Stomach smooth muscle (tissue), 2 donors: Measurements from ENCODE around the gene ZNF407.
"Not testable (repeated sequence)": the region's sequence is repeated elsewhere in the genome, so short reads cannot be mapped to it uniquely, and the experiment has no call there.

Experiments
- H3K27ac ChIP-seq: one replicate; pipeline ENCODE4 v1.7.0; 2013; ENCODE audit warnings: mild to moderate bottlenecking, low read length, inconsistent platforms
- H3K27me3 ChIP-seq, 2 donors: one replicate each; pipeline ENCODE4 v1.7.0; 2013; ENCODE audit warnings: low read length in 2 of 2; ENCODE audit not compliant: insufficient read depth in 2 of 2, control insufficient read depth in 1 of 2
- H3K36me3 ChIP-seq, 2 donors: one replicate each; pipeline ENCODE4 v1.7.0; 2013; ENCODE audit warnings: low read length in 2 of 2; ENCODE audit not compliant: control insufficient read depth in 2 of 2, insufficient read depth in 2 of 2
- H3K4me1 ChIP-seq: one replicate; pipeline ENCODE4 v1.7.0; 2013; ENCODE audit warnings: low read length; ENCODE audit not compliant: control insufficient read depth, insufficient read depth
- H3K4me3 ChIP-seq, 2 donors: one replicate each; pipeline ENCODE4 v1.7.0; 2013; ENCODE audit warnings: low read length in 2 of 2
- H3K9ac ChIP-seq, 2 donors: one replicate each; pipeline ENCODE4 v1.7.0; 2013; ENCODE audit warnings: low read length in 2 of 2, mild to moderate bottlenecking in 1 of 2
- H3K9me3 ChIP-seq, 2 donors: one replicate each; pipeline ENCODE4 v1.7.0; 2013; ENCODE audit warnings: low read length in 2 of 2; ENCODE audit not compliant: control insufficient read depth in 2 of 2
- donor health status: healthy.
- donor health status: Pancreatic carcinoma.

Gene ZNF407

GRCh38 chr18:74967979-74968378 lies 370.3 kb downstream of the ZNF407 start:
- Histone ChIP-seq H3K9me3 (no peaks in the 10 kb centered on the region), H3K4me3 (no peak overlapping the region), H3K4me1 (no peaks in the 10 kb centered on the region), H3K36me3 (no peaks in the 10 kb centered on the region), H3K9ac (no peak overlapping the region), H3K27me3 (no peaks in the 10 kb centered on the region), H3K27ac (no peak overlapping the region)

- H3K9me3 ChIP-seq, H3K9ac ChIP-seq, H3K27ac ChIP-seq, H3K4me1 ChIP-seq, H3K27me3 ChIP-seq, H3K36me3 ChIP-seq, H3K4me3 ChIP-seq: not testable (repeated sequence)
These were observed 373.7 kb downstream of the ZNF407 start for GRCh38 chr18:74971358-74971757.

GRCh38 chr18:74971776-74972175 lies 374.1 kb downstream of the ZNF407 start:
- not testable (repeated sequence) for H3K27ac ChIP-seq, H3K4me1 ChIP-seq

GRCh38 chr18:74972354-74972753 lies 374.7 kb downstream of the ZNF407 start:
- no peaks in the 10 kb centered on the region for H3K27me3 ChIP-seq
- H3K9me3 ChIP-seq: no peaks in the 10 kb centered on the region
- no peak overlapping the region for H3K4me3 ChIP-seq
- H3K4me1 ChIP-seq: no peaks in the 10 kb centered on the region
- no peak overlapping the region for H3K27ac ChIP-seq
- H3K9ac ChIP-seq: no peak overlapping the region
- peaks cover 0 to 3% of the 10 kb centered on the region in 2 donors for H3K36me3 ChIP-seq

More at GRCh38 chr18:74971776-74972175, 374.1 kb downstream of the ZNF407 start:
- not testable (repeated sequence) for H3K9me3 ChIP-seq, H3K4me3 ChIP-seq, H3K9ac ChIP-seq, H3K27me3 ChIP-seq, H3K36me3 ChIP-seq

GRCh38 chr18:74975001-74975400 lies 377.3 kb downstream of the ZNF407 start:
- Histone ChIP-seq H3K27me3 (no peaks in the 10 kb centered on the region), H3K4me3 (no peak overlapping the region), H3K36me3 (peaks cover 0 to 3% of the 10 kb centered on the region in 2 donors), H3K27ac (no peak overlapping the region), H3K9me3 (no peaks in the 10 kb centered on the region), H3K4me1 (no peaks in the 10 kb centered on the region), H3K9ac (no peak overlapping the region)

GRCh38 chr18:74976331-74976909 lies 378.8 kb downstream of the ZNF407 start:
- H3K36me3 ChIP-seq: peaks cover 0 to 3% of the 10 kb centered on the region in 2 donors
- H3K27me3 ChIP-seq: no peaks in the 10 kb centered on the region
- no peak overlapping the region for H3K27ac ChIP-seq
- no peak overlapping the region for H3K4me3 ChIP-seq
- no peak overlapping the region for H3K9ac ChIP-seq
- no peaks in the 10 kb centered on the region for H3K9me3 ChIP-seq
- H3K4me1 ChIP-seq: no peaks in the 10 kb centered on the region

- no peak overlapping the region for H3K27ac ChIP-seq
- no peaks in the 10 kb centered on the region for H3K4me1 ChIP-seq
- H3K9me3 ChIP-seq: no peaks in the 10 kb centered on the region
- H3K27me3 ChIP-seq: no peaks in the 10 kb centered on the region
- H3K4me3 ChIP-seq: no peak overlapping the region
- H3K36me3 ChIP-seq: peaks cover 0 to 3% of the 10 kb centered on the region in 2 donors
- no peak overlapping the region for H3K9ac ChIP-seq
These were observed 379.4 kb downstream of the ZNF407 start for GRCh38 chr18:74977041-74977440.

- Histone ChIP-seq H3K9me3 (no peaks in the 10 kb centered on the region), H3K27me3 (no peaks in the 10 kb centered on the region), H3K9ac (no peak overlapping the region), H3K4me1 (no peaks in the 10 kb centered on the region), H3K4me3 (no peak overlapping the region), H3K36me3 (peaks cover 0 to 3% of the 10 kb centered on the region in 2 donors), H3K27ac (no peak overlapping the region)
These were observed 383.0 kb downstream of the ZNF407 start for GRCh38 chr18:74980669-74981068.

- no peak overlapping the region for H3K9ac ChIP-seq
- no peaks in the 10 kb centered on the region for H3K27me3 ChIP-seq
- no peak overlapping the region for H3K27ac ChIP-seq
- no peak overlapping the region for H3K4me3 ChIP-seq
- no peaks in the 10 kb centered on the region for H3K4me1 ChIP-seq
- peaks cover 0 to 3% of the 10 kb centered on the region in 2 donors for H3K36me3 ChIP-seq
- H3K9me3 ChIP-seq: no peaks in the 10 kb centered on the region
These were observed 383.8 kb downstream of the ZNF407 start for GRCh38 chr18:74981476-74981875.

- no peaks in the 10 kb centered on the region for H3K36me3 ChIP-seq
- H3K4me1 ChIP-seq: no peaks in the 10 kb centered on the region
- H3K9me3 ChIP-seq: no peaks in the 10 kb centered on the region
- H3K9ac ChIP-seq: no peak overlapping the region
- no peak overlapping the region for H3K4me3 ChIP-seq
- no peak overlapping the region for H3K27ac ChIP-seq
- no peaks in the 10 kb centered on the region for H3K27me3 ChIP-seq
These were observed 385.4 kb downstream of the ZNF407 start for GRCh38 chr18:74982946-74983635.

GRCh38 chr18:74989134-74989533 lies 391.5 kb downstream of the ZNF407 start:
- Histone ChIP-seq H3K9ac (no peak overlapping the region), H3K27me3 (no peaks in the 10 kb centered on the region), H3K4me3 (no peak overlapping the region), H3K9me3 (no peaks in the 10 kb centered on the region), H3K36me3 (no peaks in the 10 kb centered on the region), H3K4me1 (no peaks in the 10 kb centered on the region), H3K27ac (no peak overlapping the region)
